Gastrocnemius medialis (tissue), 4 donors: ENCODE measurements around the gene PDGFC.

Experiments
- POLR2A ChIP-seq, 2 donors: fragments of 450-650 bp; IDR thresholded peaks; one replicate each; pipeline ENCODE4 v1.6.1; 2017; ENCODE audit warnings: antibody characterized with exemption in 2 of 2, mild to moderate bottlenecking in 2 of 2, moderate library complexity in 2 of 2
- TF ChIP-seq, protein P1 (sequence below), 5 experiments: fragments of 450-650 bp in 3 of 5; fragments of 200-600 bp in 2 of 5; sonication (generic) in 2 of 5; IDR thresholded peaks in 4 of 5; conservative IDR thresholded peaks in 1 of 5; 1 replicate in 4 of 5; 2 replicates in 1 of 5; pipeline ENCODE4 v1.5.1; 2016 to 2019; ENCODE audit warnings: antibody characterized with exemption in 5 of 5, mild to moderate bottlenecking in 3 of 5, moderate library complexity in 3 of 5

DNA sequence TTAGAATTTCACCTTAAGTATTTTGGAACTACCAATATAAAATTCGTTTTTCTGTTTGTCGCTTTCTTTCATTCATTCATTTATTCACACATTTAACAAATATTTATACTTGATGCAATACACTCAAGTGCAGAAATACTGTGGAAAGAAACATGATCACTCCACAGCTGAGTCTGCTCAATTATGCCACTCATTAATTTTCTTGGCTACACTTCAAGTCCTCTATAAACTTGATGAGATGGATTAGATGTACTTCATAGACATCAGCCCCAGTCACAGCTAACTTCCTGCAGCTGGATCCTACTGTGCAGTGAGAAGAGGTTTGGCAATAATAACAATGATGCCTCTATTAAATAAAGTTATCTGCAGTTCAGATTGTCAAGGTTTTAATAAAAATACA is 208.1 kb downstream of the PDGFC start:
- TF ChIP-seq, protein P1, sequence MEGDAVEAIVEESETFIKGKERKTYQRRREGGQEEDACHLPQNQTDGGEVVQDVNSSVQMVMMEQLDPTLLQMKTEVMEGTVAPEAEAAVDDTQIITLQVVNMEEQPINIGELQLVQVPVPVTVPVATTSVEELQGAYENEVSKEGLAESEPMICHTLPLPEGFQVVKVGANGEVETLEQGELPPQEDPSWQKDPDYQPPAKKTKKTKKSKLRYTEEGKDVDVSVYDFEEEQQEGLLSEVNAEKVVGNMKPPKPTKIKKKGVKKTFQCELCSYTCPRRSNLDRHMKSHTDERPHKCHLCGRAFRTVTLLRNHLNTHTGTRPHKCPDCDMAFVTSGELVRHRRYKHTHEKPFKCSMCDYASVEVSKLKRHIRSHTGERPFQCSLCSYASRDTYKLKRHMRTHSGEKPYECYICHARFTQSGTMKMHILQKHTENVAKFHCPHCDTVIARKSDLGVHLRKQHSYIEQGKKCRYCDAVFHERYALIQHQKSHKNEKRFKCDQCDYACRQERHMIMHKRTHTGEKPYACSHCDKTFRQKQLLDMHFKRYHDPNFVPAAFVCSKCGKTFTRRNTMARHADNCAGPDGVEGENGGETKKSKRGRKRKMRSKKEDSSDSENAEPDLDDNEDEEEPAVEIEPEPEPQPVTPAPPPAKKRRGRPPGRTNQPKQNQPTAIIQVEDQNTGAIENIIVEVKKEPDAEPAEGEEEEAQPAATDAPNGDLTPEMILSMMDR (IDR thresholded peaks at IDR 0.05 in 4 of 5, conservative IDR thresholded peaks at IDR 0.05 in 1 of 5): no peak
- TF ChIP-seq POLR2A (IDR thresholded peaks at IDR 0.05): no peak
